Loucy (cell line): ENCODE measurements around the gene TMEM164.

ENCODE experiments used
- EZH2phosphoT487 ChIP-seq: fragments of 200-600 bp; IDR thresholded peaks from 2 replicates; pipeline ENCODE4 v1.6.1; 2018; ENCODE audit warnings: antibody characterized with exemption, mild to moderate bottlenecking, moderate library complexity, borderline replicate concordance
- TF ChIP-seq, protein P1 (sequence below): fragments of 200-600 bp; sonication (generic); conservative IDR thresholded peaks from 2 replicates; pipeline ENCODE4 v1.5.1; 2014; ENCODE audit warnings: mild to moderate bottlenecking, antibody characterized with exemption, low read length

DNA sequence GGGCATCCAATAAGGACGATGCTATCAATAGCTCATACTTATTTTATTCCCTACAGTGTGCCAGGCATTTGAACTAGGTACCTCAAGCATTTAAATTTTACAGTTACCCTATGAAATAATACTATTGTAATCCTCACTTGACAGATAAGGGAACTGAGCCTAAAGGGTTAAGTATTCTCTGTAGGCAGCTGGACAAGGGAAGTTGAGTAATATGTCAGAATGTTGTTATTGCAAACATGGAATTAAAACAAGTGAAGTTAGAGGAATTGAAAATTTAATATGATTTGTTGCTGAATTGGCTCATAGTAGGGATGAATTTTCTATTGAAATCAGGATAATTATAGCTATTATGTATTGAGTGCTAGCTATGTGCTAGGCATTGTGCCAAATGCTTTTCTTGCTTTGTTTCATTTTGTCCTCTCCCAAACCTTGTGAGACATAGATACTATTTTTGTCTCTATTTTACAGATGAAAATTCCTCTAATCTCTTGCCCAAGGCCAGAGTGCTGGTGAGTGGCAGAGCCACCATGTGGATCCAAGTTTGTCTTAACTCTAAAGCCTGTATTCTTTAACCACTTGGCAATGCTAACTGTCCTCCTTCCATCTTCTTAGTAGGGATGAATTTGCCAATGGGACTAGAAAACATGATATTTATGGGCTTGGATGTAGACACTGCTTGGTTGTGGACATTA is 58.1 kb downstream of the TMEM164 start:
- TF ChIP-seq, protein P1, sequence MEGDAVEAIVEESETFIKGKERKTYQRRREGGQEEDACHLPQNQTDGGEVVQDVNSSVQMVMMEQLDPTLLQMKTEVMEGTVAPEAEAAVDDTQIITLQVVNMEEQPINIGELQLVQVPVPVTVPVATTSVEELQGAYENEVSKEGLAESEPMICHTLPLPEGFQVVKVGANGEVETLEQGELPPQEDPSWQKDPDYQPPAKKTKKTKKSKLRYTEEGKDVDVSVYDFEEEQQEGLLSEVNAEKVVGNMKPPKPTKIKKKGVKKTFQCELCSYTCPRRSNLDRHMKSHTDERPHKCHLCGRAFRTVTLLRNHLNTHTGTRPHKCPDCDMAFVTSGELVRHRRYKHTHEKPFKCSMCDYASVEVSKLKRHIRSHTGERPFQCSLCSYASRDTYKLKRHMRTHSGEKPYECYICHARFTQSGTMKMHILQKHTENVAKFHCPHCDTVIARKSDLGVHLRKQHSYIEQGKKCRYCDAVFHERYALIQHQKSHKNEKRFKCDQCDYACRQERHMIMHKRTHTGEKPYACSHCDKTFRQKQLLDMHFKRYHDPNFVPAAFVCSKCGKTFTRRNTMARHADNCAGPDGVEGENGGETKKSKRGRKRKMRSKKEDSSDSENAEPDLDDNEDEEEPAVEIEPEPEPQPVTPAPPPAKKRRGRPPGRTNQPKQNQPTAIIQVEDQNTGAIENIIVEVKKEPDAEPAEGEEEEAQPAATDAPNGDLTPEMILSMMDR = no peak
- TF ChIP-seq EZH2phosphoT487 = no peak
